Activated naive CD8-positive, alpha-beta T cell treated with anti-CD3 and anti-CD28 coated beads, Interleukin-2, amount 50 U/mL, for 16 hours (primary cell): ENCODE results near the gene UBQLN2.
"Not testable (repeated sequence)": the region's sequence is repeated elsewhere in the genome, so short reads cannot be mapped to it uniquely, and the experiment has no call there.

Source experiments
- DNase-seq: peaks from one replicate; pipeline ENCODE4 v3.0.0-alpha.2; 2020; ENCODE audit warnings: low read depth, low spot score

UBQLN2 gene

DNA sequence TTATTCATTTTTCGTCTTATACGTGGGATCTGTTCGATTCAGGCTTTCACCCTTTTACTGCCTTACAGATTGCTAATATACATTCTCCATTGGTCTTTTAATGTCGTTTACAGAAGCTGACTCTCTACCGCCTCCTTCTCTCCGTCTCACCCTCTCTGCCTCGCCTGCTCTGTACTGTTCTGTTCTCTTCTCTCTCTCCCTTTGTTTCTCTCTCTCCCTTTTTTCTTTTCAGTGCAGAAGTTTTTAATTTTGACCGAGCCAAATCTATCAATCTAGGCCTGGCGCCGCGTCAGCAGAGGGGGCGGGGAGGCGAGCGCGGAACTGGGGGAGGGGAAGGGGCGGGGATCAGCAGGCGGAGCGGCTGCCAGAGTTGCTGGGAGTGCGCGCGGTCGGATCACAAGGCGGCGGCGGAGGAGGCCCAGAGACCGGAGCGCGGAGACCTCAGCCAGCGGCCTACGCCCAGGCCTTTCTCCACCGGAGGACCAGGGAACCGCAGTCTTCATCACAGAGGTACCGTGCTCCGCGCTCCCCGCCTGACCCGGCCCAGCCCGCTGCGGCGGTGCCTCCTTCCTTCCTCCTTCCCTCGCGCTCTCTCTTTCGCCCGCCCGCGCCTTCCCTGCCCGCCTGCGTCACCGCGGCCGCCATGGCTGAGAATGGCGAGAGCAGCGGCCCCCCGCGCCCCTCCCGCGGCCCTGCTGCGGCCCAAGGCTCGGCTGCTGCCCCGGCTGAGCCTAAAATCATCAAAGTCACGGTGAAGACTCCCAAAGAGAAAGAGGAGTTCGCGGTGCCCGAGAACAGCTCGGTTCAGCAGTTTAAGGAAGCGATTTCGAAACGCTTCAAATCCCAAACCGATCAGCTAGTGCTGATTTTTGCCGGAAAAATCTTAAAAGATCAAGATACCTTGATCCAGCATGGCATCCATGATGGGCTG lies at the start of gene UBQLN2:
Gene UBQLN2 (plus strand): TSS at position 397 of the 931 bp plus-strand sequence. CDS start 247 bp downstream, at position 644.
- peak; percentile 49 for DNase-seq

DNA sequence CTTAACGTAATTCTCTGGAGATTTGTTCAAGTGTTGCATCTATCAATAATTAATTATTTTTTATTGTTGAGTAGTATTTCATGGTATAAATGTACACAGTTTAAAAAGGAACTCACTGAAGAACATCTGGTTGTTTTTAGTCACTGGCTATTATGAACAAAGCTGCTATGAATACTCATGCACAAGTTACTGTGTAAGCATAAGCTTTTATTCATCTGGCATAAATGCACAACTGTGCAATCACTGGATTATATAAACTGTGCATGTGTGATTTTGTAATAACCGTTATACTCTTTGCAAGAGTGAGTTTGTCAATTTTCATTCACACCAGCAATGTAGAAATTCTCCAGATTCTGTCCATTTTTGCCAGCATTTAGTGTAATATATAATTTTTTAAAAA lies 43.8 kb upstream of the UBQLN2 start:
- DNase-seq: no peak

DNA sequence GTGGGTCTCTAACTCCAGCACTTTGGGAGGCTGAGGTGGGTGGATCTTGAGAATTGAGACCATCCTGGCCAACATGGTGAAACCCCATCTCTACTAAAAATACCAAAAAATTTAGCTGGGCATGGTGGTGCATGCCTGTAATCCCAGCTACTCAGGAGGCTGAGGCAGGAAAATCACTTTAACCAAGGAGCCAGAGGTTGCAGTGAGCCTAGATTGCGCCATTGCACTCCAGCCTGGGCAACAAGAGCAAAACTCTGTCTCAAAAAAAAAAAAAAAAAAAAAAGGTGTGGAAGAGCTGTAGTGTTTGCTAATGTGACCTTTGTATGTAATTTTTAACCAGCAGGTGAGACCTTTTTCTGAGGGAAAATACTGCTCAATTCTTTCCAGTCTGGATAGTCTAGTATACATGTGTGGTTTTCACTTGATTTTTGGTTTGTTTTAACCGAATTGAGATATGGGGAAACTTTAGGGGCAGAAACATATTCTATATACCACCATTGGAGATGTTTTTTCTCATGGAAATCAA lies 33.9 kb upstream of the UBQLN2 start:
- not testable (repeated sequence) for DNase-seq

DNA sequence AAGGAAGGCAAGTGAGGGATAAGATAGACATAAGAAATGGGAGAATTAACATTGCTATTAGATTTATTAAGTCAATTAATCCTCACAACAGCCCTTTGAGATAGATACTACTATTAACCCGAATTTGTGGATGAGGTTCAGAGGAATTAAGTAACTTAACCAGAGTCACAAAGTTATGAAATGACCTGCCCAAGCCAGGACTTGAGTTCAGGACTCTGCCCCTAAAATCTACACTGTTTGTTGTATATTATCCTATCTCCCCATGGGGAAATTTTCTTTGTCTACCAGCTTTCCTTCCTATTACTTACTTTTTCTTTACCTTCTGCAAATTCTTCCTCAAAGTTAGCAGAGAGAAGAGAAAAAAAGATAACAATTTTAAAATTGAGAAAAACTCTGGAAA lies 33.4 kb upstream of the UBQLN2 start:
- no peak for DNase-seq

DNA sequence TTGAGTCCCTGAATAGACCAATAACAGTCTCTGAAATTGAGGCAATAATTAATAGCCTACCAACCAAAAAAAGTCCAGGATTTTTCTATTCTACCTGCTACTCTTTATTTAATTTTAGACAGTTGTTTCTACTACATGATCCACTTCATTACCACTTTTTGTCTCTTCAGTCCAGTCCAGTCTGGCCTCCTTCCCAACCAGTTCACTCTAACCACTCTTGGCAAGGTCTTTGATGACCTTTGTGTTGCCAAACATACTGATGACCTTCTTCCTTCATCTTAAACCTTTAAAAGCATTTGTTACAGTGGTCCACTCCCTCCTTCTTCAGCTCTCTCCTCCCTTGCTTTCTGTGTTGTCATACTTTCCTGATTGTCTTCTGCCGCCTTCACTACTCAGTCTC lies 12.8 kb upstream of the UBQLN2 start:
- DNase-seq: no peak

DNA sequence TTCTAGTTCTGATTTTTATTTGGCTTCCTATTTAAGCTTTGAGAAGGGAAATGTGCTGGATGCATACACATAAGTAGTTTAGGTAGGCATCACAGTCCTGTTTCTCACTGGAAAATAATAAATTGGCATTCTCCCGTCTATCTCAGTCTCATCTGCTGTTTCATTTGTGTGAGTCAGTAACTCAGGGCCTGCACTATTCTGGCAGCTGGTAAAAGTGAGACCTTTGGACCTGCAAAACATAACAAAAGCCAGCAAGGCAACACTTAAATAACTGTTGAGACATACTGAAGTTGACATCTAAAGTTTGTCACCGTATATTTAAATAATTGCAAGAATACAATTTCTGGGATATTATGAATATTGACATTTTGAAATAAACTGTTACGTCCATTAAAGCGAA lies 8.6 kb upstream of the UBQLN2 start:
- DNase-seq: no peak

DNA sequence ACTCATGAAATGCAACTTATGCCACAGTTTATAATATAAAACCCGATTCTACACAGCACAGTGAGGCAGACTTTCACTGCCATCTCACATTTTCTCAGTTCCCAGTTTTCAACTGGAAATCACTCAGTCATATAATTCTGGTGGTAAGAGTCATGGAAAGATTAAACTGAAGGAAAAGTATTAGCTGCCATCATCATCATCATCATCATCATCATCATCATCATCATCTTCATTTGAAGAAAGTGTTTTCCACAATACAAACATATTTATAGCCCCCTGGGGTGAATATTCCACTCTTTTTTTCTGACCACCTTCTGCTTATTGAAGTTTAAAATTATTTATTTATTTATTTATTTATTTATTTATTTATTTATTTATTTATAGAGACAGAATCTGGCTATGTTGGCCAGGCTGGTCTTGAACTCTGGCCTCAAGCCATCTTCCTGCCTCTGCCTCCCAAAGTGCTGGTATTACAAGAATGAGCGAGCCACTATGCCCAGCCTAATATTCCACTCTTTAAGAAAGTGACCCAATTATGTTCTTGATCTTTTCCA lies 6.0 kb upstream of the UBQLN2 start:
- DNase-seq: no peak

DNA sequence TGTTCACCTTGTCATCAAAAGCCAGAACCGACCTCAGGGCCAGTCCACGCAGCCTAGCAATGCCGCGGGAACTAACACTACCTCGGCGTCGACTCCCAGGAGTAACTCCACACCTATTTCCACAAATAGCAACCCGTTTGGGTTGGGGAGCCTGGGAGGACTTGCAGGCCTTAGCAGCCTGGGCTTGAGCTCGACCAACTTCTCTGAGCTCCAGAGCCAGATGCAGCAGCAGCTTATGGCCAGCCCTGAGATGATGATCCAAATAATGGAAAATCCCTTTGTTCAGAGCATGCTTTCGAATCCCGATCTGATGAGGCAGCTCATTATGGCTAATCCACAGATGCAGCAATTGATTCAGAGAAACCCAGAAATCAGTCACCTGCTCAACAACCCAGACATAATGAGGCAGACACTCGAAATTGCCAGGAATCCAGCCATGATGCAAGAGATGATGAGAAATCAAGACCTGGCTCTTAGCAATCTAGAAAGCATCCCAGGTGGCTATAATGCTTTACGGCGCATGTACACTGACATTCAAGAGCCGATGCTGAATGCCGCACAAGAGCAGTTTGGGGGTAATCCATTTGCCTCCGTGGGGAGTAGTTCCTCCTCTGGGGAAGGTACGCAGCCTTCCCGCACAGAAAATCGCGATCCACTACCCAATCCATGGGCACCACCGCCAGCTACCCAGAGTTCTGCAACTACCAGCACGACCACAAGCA lies 898 bp downstream of the UBQLN2 start:
- DNase-seq: no peak

DNA sequence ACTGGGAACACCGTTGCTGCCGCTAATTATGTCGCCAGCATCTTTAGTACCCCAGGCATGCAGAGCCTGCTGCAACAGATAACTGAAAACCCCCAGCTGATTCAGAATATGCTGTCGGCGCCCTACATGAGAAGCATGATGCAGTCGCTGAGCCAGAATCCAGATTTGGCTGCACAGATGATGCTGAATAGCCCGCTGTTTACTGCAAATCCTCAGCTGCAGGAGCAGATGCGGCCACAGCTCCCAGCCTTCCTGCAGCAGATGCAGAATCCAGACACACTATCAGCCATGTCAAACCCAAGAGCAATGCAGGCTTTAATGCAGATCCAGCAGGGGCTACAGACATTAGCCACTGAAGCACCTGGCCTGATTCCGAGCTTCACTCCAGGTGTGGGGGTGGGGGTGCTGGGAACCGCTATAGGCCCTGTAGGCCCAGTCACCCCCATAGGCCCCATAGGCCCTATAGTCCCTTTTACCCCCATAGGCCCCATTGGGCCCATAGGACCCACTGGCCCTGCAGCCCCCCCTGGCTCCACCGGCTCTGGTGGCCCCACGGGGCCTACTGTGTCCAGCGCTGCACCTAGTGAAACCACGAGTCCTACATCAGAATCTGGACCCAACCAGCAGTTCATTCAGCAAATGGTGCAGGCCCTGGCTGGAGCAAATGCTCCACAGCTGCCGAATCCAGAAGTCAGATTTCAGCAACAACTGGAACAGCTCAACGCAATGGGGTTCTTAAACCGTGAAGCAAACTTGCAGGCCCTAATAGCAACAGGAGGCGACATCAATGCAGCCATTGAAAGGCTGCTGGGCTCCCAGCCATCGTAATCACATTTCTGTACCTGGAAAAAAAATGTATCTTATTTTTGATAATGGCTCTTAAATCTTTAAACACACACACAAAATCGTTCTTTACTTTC lies 1.8 kb downstream of the UBQLN2 start:
- no peak for DNase-seq

DNA sequence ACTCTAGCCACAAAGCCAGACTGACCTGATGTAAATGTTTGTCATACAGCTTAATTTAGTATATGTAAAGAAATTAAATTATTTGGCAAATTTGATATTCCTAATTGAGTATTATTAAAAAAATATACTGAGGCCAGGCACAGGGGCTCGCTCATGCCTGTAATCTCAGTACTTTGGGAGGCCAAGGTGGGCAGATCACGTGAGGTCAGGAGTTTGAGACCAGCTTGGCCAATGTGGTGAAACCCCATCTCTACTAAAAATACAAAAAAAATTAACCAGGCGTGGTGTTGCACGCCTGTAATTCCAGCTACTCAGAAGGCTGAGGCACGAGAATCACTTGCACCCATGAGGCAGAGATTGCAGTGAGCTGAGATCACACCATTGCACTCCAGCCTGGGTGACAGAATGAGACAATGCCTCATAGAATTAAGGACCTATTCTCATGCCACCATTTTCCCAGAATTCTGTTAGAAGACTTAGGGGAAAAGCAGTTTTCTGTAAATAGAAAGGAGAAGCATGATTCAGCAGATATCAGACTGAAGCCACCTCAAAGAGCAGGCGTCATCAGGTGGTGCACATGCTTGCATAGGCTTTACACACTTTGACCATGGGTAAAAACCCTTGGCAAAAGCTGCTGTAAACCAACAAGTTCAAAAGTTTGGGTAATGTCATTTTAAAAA lies 6.1 kb downstream of the UBQLN2 start:
- DNase-seq: no peak

DNA sequence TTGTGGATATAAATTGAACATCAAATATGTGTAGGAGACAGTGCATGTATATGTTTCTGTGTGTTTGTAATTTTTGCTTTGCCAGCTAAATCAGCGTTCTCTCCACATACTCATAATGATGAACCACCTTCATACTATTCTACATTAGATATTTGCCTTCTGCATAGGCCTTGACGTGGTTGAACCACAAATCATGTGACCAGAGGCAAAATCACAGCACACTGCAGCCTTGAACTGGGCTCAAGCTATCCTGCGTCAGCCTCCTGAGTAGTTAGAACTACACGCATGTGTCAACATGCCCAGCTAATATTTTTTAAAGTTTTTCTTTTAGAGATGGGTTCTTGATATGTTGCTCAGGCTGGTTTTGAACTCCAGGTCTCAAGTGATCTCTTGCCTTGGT lies 9.5 kb downstream of the UBQLN2 start:
- no peak for DNase-seq

DNA sequence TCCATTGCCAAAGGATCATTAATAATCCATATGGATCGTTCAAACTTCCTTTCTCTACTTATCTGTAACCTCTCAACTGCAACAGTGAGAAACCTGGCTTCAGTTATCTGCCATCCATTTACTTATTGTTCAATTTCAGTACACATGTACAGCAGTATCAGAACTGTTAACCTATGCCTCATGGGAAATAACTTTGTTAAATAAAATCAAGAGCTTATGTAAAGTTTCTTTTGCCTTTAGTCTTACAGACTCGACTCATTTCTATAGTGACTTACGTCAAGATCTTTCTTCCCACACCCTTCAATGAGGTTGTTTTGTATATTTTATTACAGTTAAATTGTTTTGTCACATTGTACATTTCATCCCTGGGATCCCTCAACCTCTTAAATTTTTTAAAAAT lies 11.4 kb downstream of the UBQLN2 start:
- DNase-seq: no peak

DNA sequence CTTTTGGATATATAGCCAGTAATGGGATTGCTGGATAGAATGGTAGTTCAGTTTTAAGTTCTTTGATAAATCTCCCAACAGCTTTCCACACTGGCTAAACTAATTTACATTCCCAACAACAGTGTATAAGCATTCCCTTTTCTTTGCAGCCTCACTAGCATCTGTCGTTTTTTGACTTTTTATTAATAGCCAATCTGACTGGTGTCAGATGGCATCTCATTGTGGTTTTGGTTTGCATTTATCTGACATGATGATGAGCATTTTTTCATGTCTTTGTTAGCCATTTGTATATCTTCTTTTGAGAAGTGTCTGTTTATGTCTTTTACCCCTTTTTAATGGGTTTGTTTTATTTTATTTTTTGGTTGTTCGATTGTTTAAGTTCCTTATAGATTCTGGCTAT lies 13.3 kb downstream of the UBQLN2 start:
- no peak for DNase-seq

DNA sequence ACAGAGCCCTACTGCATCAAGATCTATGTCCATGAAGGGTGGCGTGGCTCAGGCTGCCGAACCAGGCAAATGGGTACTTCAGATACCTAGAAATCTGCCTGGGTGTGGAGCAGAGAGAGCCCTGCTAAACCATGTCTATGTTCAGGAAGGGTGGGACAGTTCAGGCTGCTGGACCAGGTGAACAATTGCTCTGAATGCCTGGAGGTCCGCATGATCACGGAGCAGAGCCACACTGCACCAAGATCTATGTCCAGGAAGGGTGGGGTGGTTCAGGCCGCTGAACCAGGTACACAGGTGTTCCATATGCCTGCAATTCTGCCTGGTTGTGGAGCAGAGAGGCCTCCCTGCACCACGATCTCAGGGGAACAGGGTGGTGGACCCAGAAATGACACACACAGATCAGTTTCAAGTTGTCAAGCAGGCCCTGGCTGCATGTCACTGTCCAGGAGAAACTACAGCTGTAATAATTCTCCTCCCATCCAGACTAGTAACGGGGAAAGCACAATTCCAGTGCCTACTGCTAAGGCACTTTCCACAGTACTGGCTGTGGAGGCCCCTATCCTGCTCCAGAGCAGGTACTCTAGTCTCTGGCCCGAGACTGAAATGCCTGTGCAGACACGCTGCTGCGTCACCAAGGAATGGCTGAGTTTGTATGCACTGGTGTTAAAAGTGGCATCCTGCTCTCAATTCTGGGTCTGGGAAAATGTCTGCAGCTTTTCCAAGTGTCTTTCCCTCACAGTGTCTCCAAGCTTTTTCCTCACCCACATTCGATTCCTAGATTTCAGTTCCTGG lies 25.2 kb downstream of the UBQLN2 start:
- no peak for DNase-seq

DNA sequence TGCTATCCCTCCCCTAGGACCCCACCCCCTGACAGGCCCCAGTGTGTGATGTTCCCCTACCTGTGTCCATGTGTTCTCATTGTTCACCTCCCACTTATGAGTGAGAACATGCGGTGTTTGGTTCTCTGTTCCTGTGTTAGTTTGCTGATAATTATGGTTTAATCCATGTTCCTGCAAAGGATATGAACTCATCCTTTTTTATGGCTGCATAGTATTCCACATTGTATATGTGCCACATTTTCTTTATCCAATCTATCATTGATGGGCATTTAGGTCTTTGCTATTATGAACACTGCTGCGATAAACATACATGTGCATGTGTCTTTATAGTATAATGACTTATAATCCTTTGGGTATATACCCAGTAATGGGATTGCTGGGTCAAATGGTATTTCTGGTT lies 28.4 kb downstream of the UBQLN2 start:
- DNase-seq: not testable (repeated sequence)

DNA sequence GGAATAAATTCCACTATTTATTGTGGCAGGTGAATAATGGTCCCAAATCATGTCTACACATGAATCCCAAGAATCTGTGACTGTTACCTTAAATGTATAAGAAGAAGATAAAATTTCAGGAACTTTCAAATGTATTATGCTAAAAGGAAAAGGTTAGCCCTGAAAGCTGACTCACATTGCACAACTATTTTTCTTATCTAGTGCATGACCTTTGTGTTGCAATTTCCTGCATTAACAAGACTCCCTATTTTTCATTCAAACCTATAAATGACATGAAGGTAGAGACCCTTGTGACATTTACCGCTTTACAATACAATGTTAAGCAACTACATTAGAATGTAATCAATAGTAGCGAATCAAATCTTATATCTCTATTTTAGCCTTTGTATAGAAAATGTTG lies 36.7 kb downstream of the UBQLN2 start:
- no peak for DNase-seq

DNA sequence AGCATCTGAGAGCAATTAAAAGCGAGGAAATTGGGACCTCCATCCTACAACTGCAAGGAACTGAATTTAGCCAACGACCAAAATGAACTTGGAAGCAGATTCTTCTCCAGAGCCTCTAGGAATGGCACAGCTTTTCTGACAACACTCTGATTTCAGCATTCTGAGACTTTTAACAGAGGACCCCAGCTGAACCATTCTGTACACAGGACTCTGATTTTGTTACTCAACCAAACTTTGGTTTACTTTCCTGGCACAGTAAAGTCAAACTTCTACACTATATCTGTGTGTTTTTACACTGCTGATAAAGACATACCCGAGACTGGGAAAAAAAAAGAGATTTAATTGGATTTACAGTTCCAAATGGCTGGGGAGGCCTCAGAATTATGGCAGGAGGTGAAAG lies 37.6 kb downstream of the UBQLN2 start:
- DNase-seq: no peak

DNA sequence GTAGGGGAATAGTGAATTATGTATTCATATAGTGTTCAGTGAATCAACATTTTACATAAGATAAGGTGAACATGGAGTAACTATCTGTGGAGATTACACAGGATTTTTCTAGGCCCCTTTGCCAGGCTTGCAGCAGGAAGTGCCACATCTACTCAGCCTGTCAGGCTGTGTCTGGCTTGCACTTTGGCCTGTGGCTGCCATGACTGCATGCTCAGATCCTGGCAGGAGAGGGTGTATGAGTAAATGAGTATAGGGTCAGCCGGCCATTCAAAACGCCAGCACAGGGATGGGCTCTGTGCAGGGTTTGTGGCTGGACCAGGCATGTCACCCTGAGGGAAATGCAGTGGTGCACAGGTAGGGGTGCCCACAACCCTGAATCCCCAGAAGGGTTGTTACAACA lies 51.9 kb downstream of the UBQLN2 start:
- no peak for DNase-seq
